Tibial nerve (tissue), 4 donors: ENCODE measurements around the gene SEL1L2.

Source experiments
- CTCF ChIP-seq, 5 experiments: fragments of 200-600 bp in 3 of 5; fragments of 450-650 bp in 2 of 5; sonication (generic) in 3 of 5; IDR thresholded peaks; one replicate each; pipeline ENCODE4 v1.5.1; 2016 to 2019; ENCODE audit warnings: antibody characterized with exemption in 5 of 5, mild to moderate bottlenecking in 3 of 5, moderate library complexity in 2 of 5
- EP300 ChIP-seq, 2 donors: sonication (generic); formaldehyde crosslinking; IDR thresholded peaks; one replicate each; pipeline ENCODE4 v1.6.1; 2017; ENCODE audit warnings: antibody characterized with exemption in 2 of 2, mild to moderate bottlenecking in 1 of 2

- TF ChIP-seq CTCF (IDR thresholded peaks at IDR 0.05) (no peak), EP300 (IDR thresholded peaks at IDR 0.05) (no peak)
Observed at GRCh38 chr20:13855613-13856012, 134.8 kb downstream of the SEL1L2 start.
